Uterus (tissue), 4 donors: ENCODE results near the gene NAE1. TPM values are rescaled to one million over a fixed set of nuclear protein-coding genes. Genes with fewer than 3 reads are reported as not detected.

Source experiments
- DNase-seq, 2 donors: peaks; one replicate each; pipeline ENCODE4 v3.0.0-alpha.2; 2019 to 2020
- H3K27ac ChIP-seq, 2 donors: fragments of 200-600 bp; sonication (generic); 1 replicate in 1 of 2; 2 replicates in 1 of 2; pipeline ENCODE4 v1.5.1; 2016 to 2018
- H3K27me3 ChIP-seq, 2 donors: fragments of 200-600 bp; sonication (generic); one replicate each; pipeline ENCODE4 v1.5.1; 2018 to 2019; ENCODE audit warnings: control low read depth in 1 of 2
- H3K36me3 ChIP-seq, 2 donors: fragments of 200-600 bp; sonication (generic); one replicate each; pipeline ENCODE4 v1.5.1; 2019; ENCODE audit warnings: control low read depth in 1 of 2
- H3K4me1 ChIP-seq, 2 donors: fragments of 200-600 bp; sonication (generic); one replicate each; pipeline ENCODE4 v1.5.1; 2018 to 2019; ENCODE audit warnings: control low read depth in 1 of 2
- H3K4me3 ChIP-seq, 2 donors: fragments of 200-600 bp; sonication (generic); 1 replicate in 1 of 2; 2 replicates in 1 of 2; pipeline ENCODE4 v1.5.1; 2018 to 2019; ENCODE audit warnings: mild to moderate bottlenecking in 1 of 2
- H3K9me3 ChIP-seq, 2 donors: fragments of 200-600 bp; sonication (generic); one replicate each; pipeline ENCODE4 v1.5.1; 2019; ENCODE audit warnings: control low read depth in 1 of 2
- POLR2A ChIP-seq, 2 donors: fragments of 450-650 bp; IDR thresholded peaks; one replicate each; pipeline ENCODE4 v1.6.1; 2016; ENCODE audit warnings: antibody characterized with exemption in 2 of 2, mild to moderate bottlenecking in 1 of 2, moderate library complexity in 1 of 2
- intact Hi-C: fragments of 100-400 bp; cut with DNase I; formaldehyde crosslinking; loops from one replicate; pipeline ENCODE4 v1.15.1; 2023; ENCODE audit warnings: low total_unique reads
- total RNA-seq, 4 donors: library from RNA; depleted of rRNA in 3 of 4; stranded (reverse); fragments of >200 nt in 3 of 4; gene quantifications; one replicate each; pipeline versions ENCODE4 v1.1.0 to v1.2.4, GENCODE V29; 2014 to 2023
- TF ChIP-seq, protein P1 (sequence below), 4 experiments: fragments of 200-600 bp in 2 of 4; fragments of 450-650 bp in 2 of 4; sonication (generic) in 2 of 4; IDR thresholded peaks; one replicate each; pipeline ENCODE4 v1.5.1; 2016 to 2019; ENCODE audit warnings: antibody characterized with exemption in 4 of 4, mild to moderate bottlenecking in 2 of 4, moderate library complexity in 1 of 4
- donor health status: DM: yes; HTN: yes; CAD: no.

NAE1 gene
- total RNA-seq, 4 donors from 2014 or later = 32.6 to 83.5 (median 59.8) TPM

- TF ChIP-seq, protein P1, sequence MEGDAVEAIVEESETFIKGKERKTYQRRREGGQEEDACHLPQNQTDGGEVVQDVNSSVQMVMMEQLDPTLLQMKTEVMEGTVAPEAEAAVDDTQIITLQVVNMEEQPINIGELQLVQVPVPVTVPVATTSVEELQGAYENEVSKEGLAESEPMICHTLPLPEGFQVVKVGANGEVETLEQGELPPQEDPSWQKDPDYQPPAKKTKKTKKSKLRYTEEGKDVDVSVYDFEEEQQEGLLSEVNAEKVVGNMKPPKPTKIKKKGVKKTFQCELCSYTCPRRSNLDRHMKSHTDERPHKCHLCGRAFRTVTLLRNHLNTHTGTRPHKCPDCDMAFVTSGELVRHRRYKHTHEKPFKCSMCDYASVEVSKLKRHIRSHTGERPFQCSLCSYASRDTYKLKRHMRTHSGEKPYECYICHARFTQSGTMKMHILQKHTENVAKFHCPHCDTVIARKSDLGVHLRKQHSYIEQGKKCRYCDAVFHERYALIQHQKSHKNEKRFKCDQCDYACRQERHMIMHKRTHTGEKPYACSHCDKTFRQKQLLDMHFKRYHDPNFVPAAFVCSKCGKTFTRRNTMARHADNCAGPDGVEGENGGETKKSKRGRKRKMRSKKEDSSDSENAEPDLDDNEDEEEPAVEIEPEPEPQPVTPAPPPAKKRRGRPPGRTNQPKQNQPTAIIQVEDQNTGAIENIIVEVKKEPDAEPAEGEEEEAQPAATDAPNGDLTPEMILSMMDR (IDR thresholded peaks at IDR 0.05) = no peak
- TF ChIP-seq POLR2A (IDR thresholded peaks at IDR 0.05) = no peak
- intact Hi-C loops = no loop called here
- H3K9me3 ChIP-seq = no peaks in the 10 kb centered on the region
- peaks cover 4 to 9% of the 10 kb centered on the region in 2 donors for H3K27me3 ChIP-seq
- DNase-seq = no peak
- H3K4me1 ChIP-seq = peaks cover 0 to 13% of the 10 kb centered on the region in 2 donors
- H3K36me3 ChIP-seq = no peaks in the 10 kb centered on the region
- no peak overlapping the region for H3K4me3 ChIP-seq
- no peak overlapping the region for H3K27ac ChIP-seq
Measured at GRCh38 chr16:66843191-66843590, 12.4 kb upstream of the NAE1 start.

DNA sequence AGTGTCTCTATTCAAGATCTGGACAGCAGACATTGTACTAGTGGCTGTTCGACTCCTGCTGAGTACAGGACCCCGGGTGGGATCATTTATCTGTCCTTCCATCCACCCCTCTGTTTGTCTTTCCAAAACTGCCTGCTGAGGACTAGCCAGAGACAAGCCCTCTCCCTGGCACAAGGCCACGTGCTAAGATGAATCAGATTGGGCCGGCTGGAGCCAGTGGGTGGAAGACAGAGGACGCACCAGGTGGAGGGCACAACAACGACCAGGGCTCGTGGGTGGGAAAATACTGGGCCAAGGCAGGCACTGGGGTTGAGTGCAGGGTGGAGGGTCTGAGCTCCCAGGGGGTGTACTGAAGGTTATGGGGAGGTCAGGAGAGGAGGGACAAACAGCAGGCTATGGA, 12.0 kb upstream of the NAE1 start:
- DNase-seq = no peak
- Histone ChIP-seq H3K4me1 (peaks cover 0 to 13% of the 10 kb centered on the region in 2 donors), H3K9me3 (no peaks in the 10 kb centered on the region), H3K4me3 (no peak overlapping the region), H3K27ac (no peak overlapping the region), H3K27me3 (peaks cover 4 to 9% of the 10 kb centered on the region in 2 donors), H3K36me3 (no peaks in the 10 kb centered on the region)
- intact Hi-C loops = no loop called here
- TF ChIP-seq, protein P1 (IDR thresholded peaks at IDR 0.05) = no peak
- TF ChIP-seq POLR2A (IDR thresholded peaks at IDR 0.05) = no peak

GRCh38 chr16:66841366-66841765, 10.6 kb upstream of the NAE1 start:
- H3K9me3 ChIP-seq = no peaks in the 10 kb centered on the region
- no peak for DNase-seq
- peaks cover 4 to 9% of the 10 kb centered on the region in 2 donors for H3K27me3 ChIP-seq
- H3K4me1 ChIP-seq = peaks cover 0 to 13% of the 10 kb centered on the region in 2 donors
- no peak for TF ChIP-seq POLR2A (IDR thresholded peaks at IDR 0.05)
- TF ChIP-seq, protein P1 (IDR thresholded peaks at IDR 0.05) = no peak
- H3K4me3 ChIP-seq = no peak overlapping the region
- H3K27ac ChIP-seq = no peak overlapping the region
- intact Hi-C loops = no loop called here
- no peaks in the 10 kb centered on the region for H3K36me3 ChIP-seq

- intact Hi-C loops = no loop called here
- no peaks in the 10 kb centered on the region for H3K36me3 ChIP-seq
- peaks cover 4 to 9% of the 10 kb centered on the region in 2 donors for H3K27me3 ChIP-seq
- no peaks in the 10 kb centered on the region for H3K9me3 ChIP-seq
- no peak overlapping the region for H3K4me3 ChIP-seq
- no peak overlapping the region for H3K27ac ChIP-seq
- no peak for DNase-seq
- no peak for TF ChIP-seq POLR2A (IDR thresholded peaks at IDR 0.05)
- TF ChIP-seq, protein P1 (IDR thresholded peaks at IDR 0.05) = no peak
- peaks cover 0 to 13% of the 10 kb centered on the region in 2 donors for H3K4me1 ChIP-seq
Measured at GRCh38 chr16:66840883-66841282, 10.1 kb upstream of the NAE1 start.

- peaks cover 0 to 3% of the 10 kb centered on the region in 2 donors for H3K4me1 ChIP-seq
- no peaks in the 10 kb centered on the region for H3K27me3 ChIP-seq
- TF ChIP-seq, protein P1 (IDR thresholded peaks at IDR 0.05) = no peak
- no peak for TF ChIP-seq POLR2A (IDR thresholded peaks at IDR 0.05)
- DNase-seq = no peak
- no peak overlapping the region for H3K27ac ChIP-seq
- no peaks in the 10 kb centered on the region for H3K36me3 ChIP-seq
- no peaks in the 10 kb centered on the region for H3K9me3 ChIP-seq
- H3K4me3 ChIP-seq = no peak overlapping the region
- intact Hi-C loops = no loop called here
Measured at GRCh38 chr16:66834746-66835145, 4.0 kb upstream of the NAE1 start.
